Measurements from ENCODE around the gene SRC. TPM values are rescaled to one million over a fixed set of nuclear protein-coding genes. Genes with fewer than 3 reads are reported as not detected.

SRC gene
- polyA plus RNA-seq, 1 donor (not counting 4 experiments of a cell fraction or from before 2014, with no cell fraction given) = 22.8 TPM

- no peak for DNase-seq (ENCODE audit: low read depth, low spot score)
- no peaks in the 10 kb centered on the region for H3K79me2 ChIP-seq (ENCODE audit: control insufficient read depth, insufficient read depth, low read length)
- no peaks in the 10 kb centered on the region for H3K4me1 ChIP-seq (ENCODE audit: control insufficient read depth, extremely low read depth, insufficient read depth, low read length)
- H2AFZ ChIP-seq (ENCODE audit: control insufficient read depth, low read length) = no peak overlapping the region
- dilution Hi-C loops (cut with MboI; ENCODE audit: extremely low pct_ligation_motif_present, low sequenced_read_pairs) = no loop called here
- H3K9me3 ChIP-seq (ENCODE audit: control insufficient read depth, low read depth, low read length) = no peaks in the 10 kb centered on the region
- H3K4me2 ChIP-seq (ENCODE audit: control insufficient read depth, extremely low read depth, insufficient read depth, low read depth, low read length) = no peak overlapping the region
- no peaks in the 10 kb centered on the region for H3K36me3 ChIP-seq (ENCODE audit: control insufficient read depth in 2 of 2, extremely low read depth in 1 of 2, insufficient read depth in 2 of 2, low read length in 2 of 2)
- no peak overlapping the region for H3K4me3 ChIP-seq (ENCODE audit: control insufficient read depth in 2 of 3, extremely low read depth in 1 of 3, insufficient read depth in 2 of 3, low read depth in 1 of 3, low read length in 3 of 3)
- no peak overlapping the region for H3K27ac ChIP-seq (ENCODE audit: control insufficient read depth, insufficient read depth, low read length)
- H3K9me1 ChIP-seq (ENCODE audit: control insufficient read depth, extremely low read depth, insufficient read depth, low read length) = no peaks in the 10 kb centered on the region
- no peak for FAIRE-seq
- H3K9ac ChIP-seq (ENCODE audit: control insufficient read depth, extremely low read depth, insufficient read depth, low read length) = no peak overlapping the region
- peaks cover 92% of the 10 kb centered on the region for H3K27me3 ChIP-seq (ENCODE audit: control insufficient read depth, extremely low read depth, insufficient read depth, low read length)
- TF ChIP-seq EZH2 (IDR thresholded peaks at IDR 0.05; ENCODE audit: low read length) (no peak), CTCF (optimal IDR thresholded peaks at IDR 0.05 in 1 of 3, IDR thresholded peaks at IDR 0.05 in 1 of 3, conservative IDR thresholded peaks at IDR 0.05 in 1 of 3; ENCODE audit: extremely low read depth in 1 of 3, insufficient read depth in 2 of 3, low read length in 3 of 3) (no peak)
- no peaks in the 10 kb centered on the region for H4K20me1 ChIP-seq (ENCODE audit: control insufficient read depth, extremely low read depth, insufficient read depth, low read length)
Observed at GRCh38 chr20:37416848-37417616, 71.1 kb downstream of the SRC start.

GRCh38 chr20:37417617-37418467, 71.9 kb downstream of the SRC start:
- peaks cover 90% of the 10 kb centered on the region for H3K27me3 ChIP-seq (ENCODE audit: control insufficient read depth, extremely low read depth, insufficient read depth, low read length)
- FAIRE-seq (no peak), DNase-seq (ENCODE audit: low read depth, low spot score) (no peak)
- H3K9me1 ChIP-seq (ENCODE audit: control insufficient read depth, extremely low read depth, insufficient read depth, low read length) = no peaks in the 10 kb centered on the region
- H3K4me3 ChIP-seq (ENCODE audit: control insufficient read depth in 2 of 3, extremely low read depth in 1 of 3, insufficient read depth in 2 of 3, low read depth in 1 of 3, low read length in 3 of 3) = no peak overlapping the region
- H3K27ac ChIP-seq (ENCODE audit: control insufficient read depth, insufficient read depth, low read length) = no peak overlapping the region
- no peak overlapping the region for H3K4me2 ChIP-seq (ENCODE audit: control insufficient read depth, extremely low read depth, insufficient read depth, low read depth, low read length)
- no peaks in the 10 kb centered on the region for H3K4me1 ChIP-seq (ENCODE audit: control insufficient read depth, extremely low read depth, insufficient read depth, low read length)
- H3K79me2 ChIP-seq (ENCODE audit: control insufficient read depth, insufficient read depth, low read length) = no peaks in the 10 kb centered on the region
- no peak for TF ChIP-seq EZH2 (IDR thresholded peaks at IDR 0.05; ENCODE audit: low read length)
- peak in 1 of 3 experiments; percentile 44 for TF ChIP-seq CTCF (optimal IDR thresholded peaks at IDR 0.05 in 1 of 3, IDR thresholded peaks at IDR 0.05 in 1 of 3, conservative IDR thresholded peaks at IDR 0.05 in 1 of 3; ENCODE audit: extremely low read depth in 1 of 3, insufficient read depth in 2 of 3, low read length in 3 of 3)
- peaks cover 3% of the 10 kb centered on the region for H4K20me1 ChIP-seq (ENCODE audit: control insufficient read depth, extremely low read depth, insufficient read depth, low read length)
- H3K36me3 ChIP-seq (ENCODE audit: control insufficient read depth in 2 of 2, extremely low read depth in 1 of 2, insufficient read depth in 2 of 2, low read length in 2 of 2) = no peaks in the 10 kb centered on the region
- H2AFZ ChIP-seq (ENCODE audit: control insufficient read depth, low read length) = no peak overlapping the region
- H3K9ac ChIP-seq (ENCODE audit: control insufficient read depth, extremely low read depth, insufficient read depth, low read length) = no peak overlapping the region
- dilution Hi-C loops (cut with MboI; ENCODE audit: extremely low pct_ligation_motif_present, low sequenced_read_pairs) = no loop called here
- no peaks in the 10 kb centered on the region for H3K9me3 ChIP-seq (ENCODE audit: control insufficient read depth, low read depth, low read length)
